Left colon (tissue), 2 donors: Measurements from ENCODE around the gene MCCC2. TPM values are rescaled to one million over a fixed set of nuclear protein-coding genes. Genes with fewer than 3 reads are reported as not detected.
"Not testable (repeated sequence)": the region's sequence is repeated elsewhere in the genome, so short reads cannot be mapped to it uniquely, and the experiment has no call there.

ENCODE experiments used
- ATAC-seq: fragments of 200-7000 bp; cut with Tn5 transposase; one replicate; pipeline ENCODE4 v1.9.1; 2020; ENCODE audit warnings: mild to moderate bottlenecking, moderate library complexity
- DNase-seq, 2 donors: peaks; one replicate each; pipeline ENCODE4 v3.0.0-alpha.2; 2020
- intact Hi-C, 2 donors: fragments of 100-400 bp; cut with DNase I in 1 of 2; cut with micrococcal nuclease in 1 of 2; formaldehyde crosslinking; loops; one replicate each; pipeline versions ENCODE4 v1.11.2 to v1.14.0; 2022; cut with DNase I, micrococcal nuclease
- total RNA-seq, 2 donors: library from RNA; stranded (reverse); fragmentation: NEBNext Ultra II Directional; extraction: Animal tissue kit (Norgen Biotek cat#: 25700); gene quantifications; one replicate each; pipeline ENCODE4 v1.2.1, GENCODE V29; 2021
- donor health status: DM: no; HTN: no; CAD: no.
- donor health status: DM: yes; HTN: yes; CAD: no.

MCCC2 gene
- total RNA-seq, 2 donors from 2014 or later: 59.5 to 77.4 TPM

DNA sequence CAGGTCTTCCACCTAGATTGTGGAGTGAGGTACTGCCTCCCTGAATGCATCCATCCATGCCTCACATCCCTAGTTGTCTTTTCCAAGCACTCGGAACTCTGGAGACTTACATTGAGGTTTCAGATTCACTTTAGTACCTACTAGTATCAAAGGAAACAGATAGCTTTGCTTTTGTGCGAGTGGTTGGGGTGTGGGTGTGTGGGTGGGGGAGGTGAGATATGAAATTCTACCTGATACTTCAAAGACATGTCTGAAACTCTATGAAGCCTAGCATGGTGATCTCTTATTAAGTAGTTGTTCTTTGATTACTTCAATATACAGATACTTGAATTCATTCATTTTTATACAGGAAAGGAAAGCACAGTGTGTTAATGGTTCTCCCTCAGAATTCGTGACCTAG lies 64.4 kb downstream of the MCCC2 start:
- ATAC-seq (no peak), DNase-seq (no peak)
- intact Hi-C loops: no loop called here

DNA sequence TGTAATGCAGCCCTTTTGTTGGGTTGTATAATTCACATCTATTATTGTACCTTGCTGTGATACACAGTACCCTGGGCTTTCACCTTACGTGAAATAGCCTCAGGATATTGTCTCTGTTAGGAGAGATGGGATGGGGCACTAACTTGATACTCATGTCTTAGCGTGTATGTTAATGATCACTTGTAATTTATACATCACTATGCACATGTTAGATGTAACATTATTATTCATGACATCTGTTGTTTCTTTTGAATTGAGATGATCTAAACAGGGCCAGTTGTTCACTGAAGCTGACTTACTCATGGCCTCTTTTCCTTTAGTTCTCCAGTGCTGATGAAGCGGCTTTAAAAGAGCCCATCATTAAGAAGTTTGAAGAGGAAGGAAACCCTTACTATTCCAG lies 65.2 kb downstream of the MCCC2 start:
- intact Hi-C loops: no loop called here
- no peak for DNase-seq
- ATAC-seq: no peak

DNA sequence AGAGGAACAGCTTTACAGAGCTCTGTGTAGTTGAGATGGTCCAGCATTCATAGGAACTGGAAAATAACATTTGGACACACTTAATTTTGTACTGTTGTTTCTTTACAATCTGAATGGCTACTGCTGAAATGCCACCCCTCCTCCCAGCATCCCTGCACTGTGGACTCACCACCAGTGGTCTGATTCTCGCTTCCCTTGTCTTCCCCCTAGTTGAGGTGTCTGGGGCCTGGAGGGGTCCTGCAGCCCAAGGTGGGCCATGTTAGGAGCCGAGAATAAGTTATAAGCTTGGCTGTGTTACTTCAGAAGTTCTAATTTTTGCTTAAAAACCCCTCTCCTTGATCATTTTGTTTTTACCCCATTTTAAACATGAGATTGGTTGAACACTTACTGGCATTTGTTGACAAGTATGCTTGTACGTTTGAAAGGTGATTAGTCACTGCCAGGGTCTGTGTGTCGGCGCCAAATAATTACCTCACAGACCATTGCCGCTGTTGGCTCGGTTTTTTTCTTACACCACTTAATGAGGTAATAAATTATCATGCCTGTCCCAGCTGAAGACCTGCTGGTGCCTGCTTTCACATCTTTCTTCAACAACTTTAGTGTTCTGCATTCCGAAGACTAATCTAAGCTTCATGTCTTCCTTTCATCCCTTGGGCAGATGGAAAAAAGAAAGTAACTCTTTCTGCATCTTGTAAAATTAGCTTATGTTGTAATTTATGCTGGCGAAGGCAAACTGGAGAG lies 65.8 kb downstream of the MCCC2 start:
- intact Hi-C loops: no loop called here
- ATAC-seq: no peak
- DNase-seq: no peak

DNA sequence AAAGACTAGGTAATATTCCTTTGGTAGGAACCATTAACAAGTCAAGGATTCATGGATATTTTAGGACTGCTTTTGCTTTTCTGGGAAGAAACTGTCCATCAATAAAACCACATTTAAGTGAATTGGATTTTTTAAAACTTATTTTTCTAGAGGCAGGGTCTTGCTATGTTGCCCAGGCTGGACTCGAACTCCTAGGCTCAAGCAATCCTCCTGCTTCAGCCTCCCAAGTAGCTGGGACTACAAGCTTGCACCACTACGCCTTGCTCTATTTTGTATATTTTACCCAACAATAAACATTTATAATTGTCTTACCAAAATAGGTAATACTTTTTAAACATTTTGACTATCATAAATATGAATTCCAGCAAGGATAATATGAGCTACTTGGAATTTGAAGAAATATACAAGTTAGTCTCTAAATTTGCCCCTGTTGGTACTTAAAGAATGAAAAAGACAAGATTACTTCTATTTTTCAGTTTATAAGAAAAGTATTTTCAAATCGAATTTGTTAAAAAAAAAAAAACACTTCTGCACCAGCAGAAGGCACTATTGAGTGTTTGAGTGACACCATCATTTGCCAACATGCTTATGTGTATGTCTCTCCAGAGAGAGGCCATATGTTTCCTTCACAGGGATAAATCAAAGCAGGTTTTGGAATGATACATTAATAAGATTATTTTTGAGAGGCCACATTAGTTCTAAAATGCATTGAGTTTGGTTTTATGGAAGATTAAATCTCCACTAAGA lies 71.9 kb downstream of the MCCC2 start:
- peak; percentile 62 for ATAC-seq
- DNase-seq: no peak
- intact Hi-C loops: no loop called here

DNA sequence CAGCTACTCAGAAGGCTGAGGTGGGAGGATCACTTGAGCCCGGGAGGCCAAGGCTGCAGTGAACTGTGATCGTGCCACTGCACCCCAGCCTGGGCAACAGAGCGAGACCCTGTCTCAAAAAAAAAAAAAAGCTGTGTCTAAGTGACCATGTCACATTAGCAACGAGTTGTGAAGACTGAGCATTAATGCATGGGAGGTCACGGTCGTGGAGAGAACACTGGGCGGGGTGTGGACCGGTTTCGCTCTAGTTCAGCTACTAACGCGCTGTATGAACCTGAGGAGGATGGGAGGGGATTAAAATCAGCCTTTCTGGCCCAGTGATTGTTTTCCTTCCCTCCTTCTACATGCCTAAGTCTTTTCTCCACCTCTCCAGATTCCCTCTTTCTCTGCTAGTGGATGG lies 75.2 kb downstream of the MCCC2 start:
- DNase-seq (no peak), ATAC-seq (no peak)
- intact Hi-C loops: no loop called here

DNA sequence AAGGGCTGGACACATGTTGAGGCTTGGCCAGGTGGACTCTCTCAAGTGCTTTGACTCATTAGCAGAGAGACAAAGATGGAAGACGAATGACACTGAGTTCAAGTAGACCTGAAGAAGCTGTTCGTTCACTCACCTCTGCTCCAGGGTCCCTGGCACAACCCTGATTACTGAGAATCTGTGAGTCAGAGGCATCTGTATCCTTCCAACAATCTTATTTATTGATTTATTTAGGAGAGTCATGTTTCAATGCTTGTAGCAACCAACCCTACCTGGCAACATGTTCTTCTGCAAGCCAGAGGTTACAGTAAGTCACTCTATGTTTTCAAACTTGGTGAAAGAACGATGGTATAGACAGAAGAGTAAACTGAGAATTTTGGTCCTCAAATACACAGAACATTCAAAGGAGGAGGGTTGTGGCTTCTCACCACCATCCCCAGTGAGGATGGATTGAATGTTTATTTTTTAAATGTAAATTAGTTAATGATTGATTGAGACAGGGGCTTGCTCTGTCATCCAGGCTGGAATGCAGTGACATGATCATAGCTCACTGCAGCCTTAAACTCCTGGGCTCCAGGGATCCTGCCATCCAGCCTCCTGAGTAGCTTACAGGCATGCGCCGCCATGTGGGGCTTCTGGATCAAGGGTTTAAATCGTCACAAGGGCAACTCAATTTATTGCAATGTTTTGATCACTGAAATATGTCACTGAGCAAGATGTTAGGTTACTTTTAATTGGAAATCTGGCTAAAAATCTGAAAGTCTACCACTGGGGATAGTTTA lies 76.2 kb downstream of the MCCC2 start:
- ATAC-seq (no peak), DNase-seq (no peak)
- intact Hi-C loops: no loop called here

DNA sequence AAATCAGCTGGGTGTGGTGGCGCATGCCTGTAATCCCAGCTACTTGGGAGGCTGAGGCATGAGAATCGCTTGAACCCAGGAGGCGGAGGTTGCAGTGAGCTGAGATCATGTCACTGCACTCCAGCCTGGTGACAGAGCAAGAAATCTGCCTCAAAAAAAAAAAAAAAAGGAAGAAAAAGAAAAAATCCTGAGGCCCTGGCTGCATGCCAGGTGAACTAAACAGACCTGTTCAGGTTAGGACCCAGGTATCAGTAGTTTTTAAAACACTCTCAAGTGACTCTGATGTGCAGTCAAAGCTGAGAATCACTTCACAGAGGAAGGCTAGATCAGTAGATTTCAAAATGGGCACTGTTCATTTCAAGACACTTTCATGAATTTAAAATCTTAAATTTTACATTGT lies 77.5 kb downstream of the MCCC2 start:
- DNase-seq, intact Hi-C loops, ATAC-seq: not testable (repeated sequence)

DNA sequence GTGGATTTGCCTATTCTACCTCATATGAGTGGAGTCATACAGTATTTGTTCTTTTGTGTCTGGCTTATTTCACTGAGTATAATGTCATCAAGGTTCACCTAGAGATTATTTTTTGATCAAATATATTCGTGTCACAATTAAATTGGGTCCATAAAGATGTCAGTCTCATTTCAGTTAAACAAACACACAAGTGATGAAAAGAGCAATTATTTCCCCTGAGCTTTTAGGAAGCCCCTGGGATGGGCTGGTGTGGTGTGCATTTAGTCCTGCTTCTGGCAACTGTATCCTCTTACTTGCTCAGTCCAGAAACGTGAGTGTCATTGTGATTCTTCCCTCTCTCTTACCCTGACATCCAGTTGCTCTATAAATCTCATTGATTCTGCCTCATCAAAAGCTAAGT lies 79.2 kb downstream of the MCCC2 start:
- intact Hi-C loops: no loop called here
- DNase-seq (no peak), ATAC-seq (no peak)

DNA sequence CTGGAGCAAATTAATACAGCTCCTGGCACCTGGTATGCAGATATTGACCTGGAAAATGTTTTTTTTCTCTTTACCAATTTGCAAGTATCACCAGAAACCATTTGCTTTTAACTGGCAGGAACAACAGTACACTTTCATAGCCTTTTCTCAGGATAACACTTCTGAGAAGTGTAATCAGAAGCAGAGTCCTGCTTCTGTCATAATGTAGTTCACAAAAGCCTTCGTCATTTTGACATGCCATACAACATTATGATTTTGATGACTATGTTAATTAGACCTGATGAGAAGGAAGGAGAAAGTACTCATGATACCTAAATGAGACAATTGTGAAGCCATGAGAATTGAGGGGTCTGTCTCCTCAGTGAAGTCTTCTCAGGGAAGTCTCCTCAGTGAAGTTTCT lies 90.8 kb downstream of the MCCC2 start:
- intact Hi-C loops: no loop called here
- ATAC-seq: no peak
- DNase-seq: no peak

DNA sequence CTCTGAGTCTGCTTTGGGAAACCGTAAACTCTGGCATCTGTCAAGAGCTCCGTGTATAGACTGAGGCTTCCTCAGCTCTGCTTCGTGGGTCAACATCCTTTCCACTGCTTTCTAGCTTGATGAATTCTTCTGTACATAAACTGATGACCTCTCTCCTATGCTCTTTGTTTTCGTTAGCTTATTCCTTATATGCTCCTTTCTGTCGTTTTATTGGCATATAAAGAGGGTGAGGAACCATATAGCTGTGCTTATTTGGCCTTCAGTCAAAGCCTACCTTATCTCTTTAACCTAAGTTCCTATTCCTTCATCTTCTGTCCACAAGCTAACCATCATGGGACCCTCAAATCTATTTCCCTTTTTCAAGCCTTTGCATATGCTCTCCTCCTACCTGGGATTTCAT lies 92.6 kb downstream of the MCCC2 start:
- intact Hi-C loops: no loop called here
- DNase-seq (no peak), ATAC-seq (peak; percentile 91)

DNA sequence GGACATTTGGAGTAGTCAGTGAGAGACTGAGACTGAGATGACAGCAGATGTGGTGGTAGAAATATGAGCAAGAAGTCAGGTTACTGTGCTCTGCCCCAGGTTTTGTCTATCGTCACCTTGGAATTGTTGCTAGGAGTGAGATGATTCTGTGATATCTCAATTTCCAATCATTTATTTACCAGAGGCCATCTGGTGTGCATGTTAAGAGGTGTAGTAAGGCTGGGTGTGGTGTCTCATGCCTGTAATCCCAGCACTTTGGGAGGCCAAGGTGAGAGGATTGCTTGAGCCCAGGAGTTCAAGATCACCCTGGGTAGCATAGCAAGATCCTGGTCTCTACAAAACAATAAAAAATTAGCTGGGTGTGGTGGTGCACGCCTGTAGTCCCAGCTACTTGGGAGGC lies 93.4 kb downstream of the MCCC2 start:
- ATAC-seq (peak; percentile 70), DNase-seq (no peak)
- intact Hi-C loops: no loop called here

DNA sequence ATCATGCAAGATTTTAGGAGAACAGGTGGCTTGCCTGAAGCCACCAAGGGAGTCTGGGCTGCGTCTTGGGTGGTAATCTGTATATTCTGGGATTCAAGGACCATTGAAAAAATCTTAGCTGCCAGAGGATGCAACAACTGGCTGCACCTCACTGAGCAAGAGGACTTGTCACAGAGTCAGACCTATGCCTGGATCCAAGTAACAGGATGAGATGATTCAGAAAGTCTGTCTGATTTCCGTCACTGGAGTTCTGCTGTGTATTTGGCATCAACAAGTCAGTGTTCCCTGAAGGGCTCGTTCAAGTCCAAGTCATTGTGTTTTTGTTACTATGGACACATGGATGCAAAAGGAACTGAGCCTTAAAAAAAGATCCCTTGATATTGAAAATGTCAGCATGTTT lies 94.2 kb downstream of the MCCC2 start:
- no peak for ATAC-seq
- no peak for DNase-seq
- intact Hi-C loops: no loop called here

DNA sequence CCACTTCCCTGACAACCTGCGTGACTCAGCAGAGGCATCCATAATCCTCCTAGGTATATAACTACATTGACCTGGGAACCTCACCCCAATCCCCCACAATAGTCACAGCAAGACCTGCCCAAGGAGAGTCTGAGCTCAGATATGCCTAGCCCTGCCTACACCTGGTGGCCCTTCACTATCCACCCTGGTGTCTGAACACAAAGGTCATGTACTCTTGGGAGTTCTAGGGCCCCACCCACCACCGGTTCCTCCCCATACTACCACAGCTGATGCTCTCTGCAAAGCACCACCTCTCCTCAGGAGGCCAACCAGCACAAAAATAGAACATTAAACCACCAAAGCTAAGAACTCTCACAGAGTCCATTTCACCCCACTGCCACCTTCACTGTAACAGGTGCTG lies 97.2 kb downstream of the MCCC2 start:
- ATAC-seq (peak; percentile 75), DNase-seq (peak in 1 of 2 donors; percentile 20)
- intact Hi-C loops: no loop called here

DNA sequence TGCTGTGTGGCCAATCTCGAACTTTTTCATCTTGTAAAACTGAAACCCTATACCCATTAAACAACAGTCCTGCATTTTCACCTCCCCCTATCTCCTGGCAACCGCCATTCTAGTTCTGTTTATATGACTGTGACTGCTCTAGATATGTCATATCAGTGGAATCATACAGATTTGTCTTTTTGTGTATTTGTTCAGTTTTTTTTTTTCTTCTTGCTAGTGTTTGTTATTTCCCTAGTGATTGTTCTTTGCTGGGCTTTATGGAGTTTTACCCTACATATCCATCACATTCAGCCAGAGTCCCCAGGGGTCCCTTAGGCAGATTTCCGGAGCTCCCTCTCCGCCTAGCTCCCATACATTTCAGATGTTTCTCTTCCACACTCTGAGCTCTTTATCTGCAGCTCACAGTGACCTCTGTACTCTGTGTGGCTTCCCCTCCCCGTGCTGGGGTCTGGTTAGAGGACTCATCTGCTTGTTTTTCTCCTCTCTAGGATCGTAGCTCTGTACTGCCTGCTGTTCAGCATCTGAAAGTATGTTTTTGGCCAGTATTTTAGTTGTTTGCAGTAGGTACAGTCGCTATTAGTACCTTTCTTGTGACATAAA lies 106.8 kb downstream of the MCCC2 start:
- DNase-seq (no peak), ATAC-seq (peak; percentile 59)
- intact Hi-C loops: no loop called here

DNA sequence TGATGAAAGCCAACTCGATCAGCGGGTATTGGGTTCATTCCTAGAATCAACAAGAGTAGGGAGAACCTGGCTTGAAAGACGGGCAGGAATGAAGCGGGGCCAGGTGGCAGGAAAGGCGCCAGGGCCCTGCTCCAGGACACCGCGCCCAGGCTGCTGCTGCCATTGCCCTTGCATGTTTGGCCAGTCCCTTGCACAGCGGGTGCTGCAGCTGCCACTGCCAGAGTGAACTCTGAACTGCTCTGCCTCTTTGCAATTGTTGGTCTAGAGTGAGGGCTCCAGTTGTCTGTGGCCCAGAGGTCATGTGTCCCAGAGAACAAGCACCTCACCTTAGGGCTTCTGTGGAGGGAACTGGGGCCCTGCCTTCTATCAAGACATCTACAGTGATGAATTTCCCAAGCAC lies 107.9 kb downstream of the MCCC2 start:
- DNase-seq (no peak), ATAC-seq (peak; percentile 84)
- intact Hi-C loops: no loop called here

DNA sequence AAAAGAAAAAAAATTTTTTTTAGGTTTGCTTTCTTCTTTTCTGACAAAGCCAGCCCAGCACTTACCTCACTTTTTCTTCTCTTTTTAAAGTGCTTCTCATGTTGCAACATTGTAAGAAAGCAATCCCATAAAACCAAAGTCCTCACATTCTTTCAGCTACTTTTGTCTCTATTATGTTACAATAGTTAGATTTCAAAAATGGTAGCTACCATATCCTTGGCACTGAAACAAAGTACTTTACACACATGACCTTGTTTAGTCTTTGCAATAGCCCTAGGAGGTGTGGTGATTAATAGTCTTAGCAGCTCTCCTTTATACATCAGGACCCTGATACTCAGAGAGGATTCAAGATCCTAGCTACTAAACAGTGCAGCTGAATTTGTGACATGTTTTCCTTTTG lies 108.5 kb downstream of the MCCC2 start:
- intact Hi-C loops: no loop called here
- ATAC-seq (peak; percentile 59), DNase-seq (no peak)

DNA sequence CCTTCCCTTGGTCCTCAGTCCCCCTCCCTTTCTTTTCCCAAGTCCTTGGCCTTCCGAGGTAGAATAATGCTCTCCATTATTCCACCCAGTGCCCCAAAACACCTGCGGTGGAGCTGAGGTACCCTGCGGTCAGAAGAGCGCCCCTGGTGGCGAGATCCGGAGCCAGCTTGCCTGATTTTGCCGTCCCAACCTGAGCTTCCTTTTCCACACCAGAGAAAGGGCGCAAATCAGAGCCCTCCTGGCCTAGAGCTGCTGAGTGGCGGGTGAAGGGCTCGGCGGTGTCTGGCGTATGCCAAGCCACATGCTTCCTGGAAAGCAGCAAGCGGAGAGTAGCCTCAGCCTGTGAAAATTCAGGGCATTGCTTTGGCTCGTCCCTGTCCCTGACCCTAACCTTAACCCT lies 110.8 kb downstream of the MCCC2 start:
- no peak for ATAC-seq
- intact Hi-C loops: no loop called here
- DNase-seq: no peak

DNA sequence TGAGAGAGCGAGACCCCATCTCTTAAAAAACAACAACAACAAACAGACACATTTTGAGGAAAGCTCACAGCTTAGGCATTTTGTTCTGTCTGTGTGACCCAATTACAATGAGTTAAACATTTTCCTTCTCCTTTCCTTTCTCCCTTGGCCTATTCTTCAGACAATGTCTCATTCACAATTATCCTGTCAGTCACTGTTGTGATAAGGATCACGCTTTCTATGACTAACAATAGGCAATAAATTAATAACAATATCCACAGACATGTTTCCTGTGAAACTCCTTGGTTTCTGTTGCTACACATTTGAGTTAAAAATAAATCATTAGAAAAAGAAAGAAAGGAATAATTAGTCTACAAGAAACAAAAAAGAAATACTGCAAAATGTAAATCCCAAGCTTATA lies 112.1 kb downstream of the MCCC2 start:
- no peak for DNase-seq
- intact Hi-C loops: no loop called here
- no peak for ATAC-seq

DNA sequence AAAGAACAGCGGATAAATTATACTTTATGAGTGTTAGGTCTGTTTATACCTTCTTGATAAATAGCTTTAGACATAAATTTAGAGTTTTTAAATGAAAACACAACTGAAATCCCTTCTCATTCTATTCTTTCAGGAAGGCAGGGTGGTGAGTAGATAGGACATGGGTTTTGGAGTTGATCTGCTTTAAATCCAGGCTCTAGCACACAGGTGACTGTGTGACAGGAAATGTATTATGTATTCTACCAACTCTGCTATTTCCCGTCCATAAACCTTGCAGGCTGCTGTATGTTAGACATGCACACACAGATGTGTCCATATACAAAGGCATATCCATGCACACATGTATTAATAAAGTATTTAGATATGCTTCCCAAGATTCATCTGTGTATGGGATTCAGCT lies 112.6 kb downstream of the MCCC2 start:
- intact Hi-C loops: no loop called here
- no peak for ATAC-seq
- no peak for DNase-seq

DNA sequence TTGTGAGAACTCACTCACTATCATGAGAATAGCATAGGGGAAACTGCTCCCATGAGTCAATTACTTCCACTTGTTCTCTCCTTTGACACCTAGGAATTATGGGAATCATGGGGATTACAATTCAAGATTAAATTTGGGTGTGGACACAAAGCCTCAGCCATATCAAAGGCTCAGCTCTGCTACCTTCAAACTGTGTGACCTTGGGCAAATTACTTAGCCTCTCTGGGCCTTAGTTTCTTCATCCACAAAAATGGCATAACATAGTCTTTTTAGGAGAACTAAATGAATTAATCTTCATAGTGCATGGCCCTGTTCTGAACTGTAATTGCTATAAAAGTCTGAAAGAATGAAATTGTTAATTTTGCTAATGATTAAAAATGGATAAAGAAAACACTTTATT lies 113.7 kb downstream of the MCCC2 start:
- ATAC-seq: no peak
- intact Hi-C loops: no loop called here

More for the DNA sequence above, 113.7 kb downstream of the MCCC2 start:
- no peak for DNase-seq
